ENCODE results near the gene AMIGO2.
A peak's percentile ranks its signal among the peaks of the same experiment; 100 is the strongest.
"Not testable (repeated sequence)": the region's sequence is repeated elsewhere in the genome, so short reads cannot be mapped to it uniquely, and the experiment has no call there.

AMIGO2 gene

GRCh38 chr12:47071241-47071852 is 8.4 kb downstream of the AMIGO2 start:
- no peak for ATAC-seq

DNA sequence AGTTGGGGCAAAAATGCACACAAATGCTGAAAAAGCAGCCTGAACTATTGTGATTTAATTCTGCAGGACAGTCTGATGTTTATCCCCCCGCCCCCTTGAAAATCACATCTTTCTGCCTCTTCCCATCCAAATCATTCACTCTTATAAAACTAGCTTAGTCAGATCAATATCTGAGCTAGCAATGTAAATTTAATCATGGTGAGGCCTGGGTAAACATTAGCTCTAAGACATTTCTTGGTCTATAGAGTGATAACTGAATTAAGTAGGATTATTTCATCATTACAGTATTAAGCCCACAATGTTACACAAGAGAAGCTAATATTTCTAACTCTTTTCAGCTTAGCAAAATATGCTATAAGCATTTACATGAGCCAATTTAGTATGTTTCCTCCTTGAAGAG is 9.4 kb downstream of the AMIGO2 start:
- no peak for ATAC-seq

GRCh38 chr12:47068539-47068938 is 11.2 kb downstream of the AMIGO2 start:
- no peak for ATAC-seq

GRCh38 chr12:47067771-47068431 is 11.9 kb downstream of the AMIGO2 start:
- no peak for ATAC-seq

DNA sequence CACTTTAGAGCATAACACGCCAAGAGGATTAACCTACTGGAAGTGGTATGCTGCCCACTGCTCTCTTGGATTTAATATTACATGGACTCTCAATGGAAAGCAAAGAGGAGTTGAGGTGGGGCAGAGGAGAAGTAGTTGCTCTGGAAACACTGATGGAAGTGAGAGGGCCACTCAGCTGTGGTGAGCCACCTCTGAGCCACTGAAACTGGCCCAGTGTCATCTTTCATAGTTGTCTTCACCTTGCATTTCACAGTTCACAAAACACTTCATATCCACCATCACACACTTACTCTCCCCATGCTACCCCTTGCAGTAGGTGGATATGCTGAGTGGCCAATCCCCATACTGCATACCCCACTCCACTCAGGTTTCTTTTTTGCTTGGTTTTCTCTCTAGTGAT is 12.6 kb downstream of the AMIGO2 start:
- ATAC-seq: peak; percentile 33 to 42

DNA sequence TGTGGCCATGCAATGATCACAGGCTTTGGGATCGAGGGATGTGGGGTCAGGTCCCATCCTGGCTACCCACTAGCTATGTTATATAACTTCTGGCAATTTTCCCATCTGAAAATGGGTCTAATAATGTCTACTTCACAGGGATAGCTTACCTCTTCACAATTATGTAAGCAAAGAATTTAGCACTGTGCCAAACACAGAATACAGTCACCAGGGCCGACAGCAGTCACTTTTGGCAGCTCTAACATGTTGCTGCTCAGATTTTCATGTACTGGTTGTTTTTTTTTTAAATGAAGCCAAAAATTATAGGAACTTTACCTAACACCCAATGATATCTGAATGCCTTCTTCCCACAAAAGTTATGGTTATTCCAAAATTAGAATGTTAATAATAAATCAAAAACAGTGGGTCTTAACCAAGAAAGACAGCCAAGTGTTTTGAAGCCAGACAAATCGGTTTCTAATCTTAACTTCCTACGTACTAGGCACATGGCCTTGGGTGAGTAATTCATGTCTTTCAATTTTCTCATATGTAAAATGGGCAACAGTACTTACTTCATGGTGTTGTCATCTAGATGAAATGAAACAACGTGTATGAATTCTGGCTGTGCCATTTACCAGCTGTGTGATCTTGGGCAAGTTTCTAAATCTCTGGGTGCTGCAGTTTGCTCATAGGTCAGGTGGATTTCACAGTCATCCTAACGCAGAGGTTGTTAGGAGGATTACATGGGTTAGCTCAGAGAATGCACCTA is 13.3 kb downstream of the AMIGO2 start:
- peak; percentile 92 to 93 for ATAC-seq

GRCh38 chr12:47065546-47065945 is 14.2 kb downstream of the AMIGO2 start:
- no peak for ATAC-seq

- ATAC-seq: not testable (repeated sequence)
These were observed 21.1 kb downstream of the AMIGO2 start for GRCh38 chr12:47058640-47059039.

DNA sequence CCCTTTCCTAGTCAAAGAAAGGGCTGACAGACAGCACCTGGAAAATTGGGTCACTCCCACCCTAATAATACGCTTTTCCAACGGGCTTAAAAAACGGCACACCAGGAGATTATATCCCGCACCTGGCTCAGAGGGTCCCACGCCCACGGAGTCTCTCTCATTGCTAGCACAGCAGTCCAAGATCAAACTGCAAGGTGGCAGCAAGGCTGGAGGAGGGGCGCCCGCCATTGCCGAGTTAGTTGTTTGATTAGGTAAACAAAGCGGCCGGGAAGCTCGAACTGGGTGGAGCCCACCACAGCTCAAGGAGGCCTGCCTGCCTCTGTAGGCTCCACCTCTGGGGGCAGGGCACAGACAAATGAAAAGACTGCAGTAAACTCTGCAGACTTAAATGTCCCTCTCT is 22.8 kb downstream of the AMIGO2 start:
- not testable (repeated sequence) for ATAC-seq

DNA sequence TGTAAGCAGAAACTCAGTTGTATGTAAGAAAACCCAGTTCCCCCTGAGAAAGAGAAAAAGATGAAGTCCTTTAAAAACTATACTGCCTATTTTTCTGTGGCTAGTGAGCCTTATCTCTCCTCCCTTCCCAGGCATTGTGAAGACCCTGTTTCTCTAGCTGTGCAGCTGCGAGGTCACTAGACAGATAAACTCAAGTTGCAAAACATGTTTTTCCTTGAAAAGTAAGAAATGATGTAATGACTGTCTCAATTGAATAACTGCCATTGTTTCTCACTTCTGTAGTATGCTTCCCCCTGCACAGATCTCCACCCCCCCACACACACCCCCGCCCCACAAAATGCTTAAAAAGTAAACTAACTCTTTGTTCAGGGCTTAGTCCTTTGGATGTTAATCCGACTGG is 23.9 kb downstream of the AMIGO2 start:
- ATAC-seq: not testable (repeated sequence)

GRCh38 chr12:47054659-47055058 is 25.1 kb downstream of the AMIGO2 start:
- no peak for ATAC-seq

DNA sequence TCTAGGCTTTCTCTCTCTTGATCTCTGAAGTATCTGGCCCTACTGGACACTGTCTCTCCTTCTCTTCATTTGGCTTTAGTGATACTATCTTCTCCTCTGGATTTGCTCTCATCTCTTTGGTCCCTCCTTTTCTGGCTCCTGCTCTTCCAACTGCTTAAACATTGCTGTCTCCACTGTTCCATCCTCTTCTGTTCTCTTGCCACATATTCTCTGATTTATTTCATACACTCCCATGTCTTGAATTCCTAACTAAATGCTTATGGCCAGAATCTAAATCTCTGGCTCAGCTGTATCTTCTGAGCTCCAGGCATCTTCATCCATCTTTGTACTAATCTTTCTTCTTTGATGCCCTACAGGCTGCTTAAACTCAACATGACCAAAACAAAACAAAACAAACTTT is 25.8 kb downstream of the AMIGO2 start:
- ATAC-seq: no peak

GRCh38 chr12:47052274-47052673 is 27.5 kb downstream of the AMIGO2 start:
- no peak for ATAC-seq

GRCh38 chr12:47051291-47051690 is 28.5 kb downstream of the AMIGO2 start:
- ATAC-seq: not testable (repeated sequence)

DNA sequence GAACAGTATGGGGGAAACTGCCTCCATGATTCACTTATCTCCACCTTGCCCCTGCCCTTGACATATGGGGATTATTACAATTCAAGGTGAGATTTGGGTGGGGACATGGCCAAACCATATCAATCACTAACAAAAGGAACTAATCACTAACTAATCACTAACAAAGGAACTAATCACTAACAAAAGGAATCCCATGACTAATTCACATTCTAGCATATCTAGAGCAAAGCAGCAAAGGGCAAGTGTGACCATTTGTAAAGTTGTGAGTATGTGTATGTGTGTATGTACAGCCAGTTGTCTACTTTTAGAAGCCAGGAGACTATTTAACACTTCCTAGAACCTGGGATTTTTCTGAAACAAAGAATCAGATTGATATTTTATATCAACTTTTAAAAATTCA is 31.2 kb downstream of the AMIGO2 start:
- ATAC-seq: no peak

DNA sequence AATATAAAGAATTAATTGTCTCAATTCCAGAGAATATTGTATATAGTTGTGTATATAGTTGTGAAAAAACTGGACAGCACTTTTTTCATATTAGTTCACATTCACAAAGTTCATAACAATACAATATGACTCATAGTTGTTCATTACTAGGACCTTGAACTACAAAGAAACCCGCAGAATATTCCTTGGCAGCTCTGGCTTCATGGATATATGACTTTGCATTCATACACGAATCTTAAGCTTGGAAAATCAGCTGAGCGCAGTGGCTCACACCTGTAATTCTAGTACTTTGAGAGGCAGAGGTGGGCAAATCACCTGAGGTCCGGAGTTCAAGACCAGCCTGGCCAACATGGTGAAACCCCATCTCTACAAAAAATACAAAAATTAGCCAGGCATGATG is 38.4 kb downstream of the AMIGO2 start:
- no peak for ATAC-seq

DNA sequence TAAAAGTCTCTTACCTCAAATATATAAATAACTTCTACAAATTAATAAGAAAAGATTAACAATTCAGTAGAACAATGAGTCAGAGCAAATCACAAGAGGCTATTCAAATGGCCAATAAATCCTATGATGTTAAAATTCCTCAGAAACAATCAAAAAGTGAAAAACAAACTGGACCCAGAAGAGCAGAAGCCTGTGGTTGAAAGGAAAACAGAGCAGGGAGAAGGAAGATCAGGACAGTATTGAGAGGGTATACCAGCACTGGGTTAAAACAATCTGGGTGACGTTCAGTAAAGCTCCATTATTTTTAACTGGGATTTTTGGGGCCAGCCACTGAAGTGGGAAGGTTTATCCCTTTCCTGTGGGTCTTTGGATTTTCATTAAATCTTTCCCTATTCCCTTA is 40.0 kb downstream of the AMIGO2 start:
- no peak for ATAC-seq

GRCh38 chr12:47039079-47039478 is 40.7 kb downstream of the AMIGO2 start:
- no peak for ATAC-seq

- ATAC-seq: no peak
These were observed 41.5 kb downstream of the AMIGO2 start for GRCh38 chr12:47038270-47038748.

- no peak for ATAC-seq
These were observed 44.3 kb downstream of the AMIGO2 start for GRCh38 chr12:47035484-47035883.

DNA sequence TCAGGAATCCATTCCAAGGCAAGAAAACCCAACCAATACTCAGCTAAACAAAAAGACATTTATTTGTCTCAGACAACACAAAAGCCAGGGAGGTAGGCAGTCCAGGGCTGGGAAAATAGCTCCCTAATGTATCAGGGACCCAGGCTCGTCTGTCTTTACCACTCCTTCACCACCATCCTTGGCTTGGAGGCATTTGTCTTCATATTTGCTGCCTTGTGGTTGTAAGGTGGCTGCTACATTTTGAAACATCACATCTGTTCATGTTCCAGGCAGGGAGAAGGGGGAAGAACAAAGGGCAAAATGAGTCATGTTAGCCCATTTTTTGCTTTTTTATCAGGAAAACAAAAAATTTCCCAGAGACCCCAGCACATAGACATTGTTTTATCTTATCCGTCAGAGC is 45.1 kb downstream of the AMIGO2 start:
- ATAC-seq: no peak

- peak; percentile 21 to 52 for ATAC-seq
These were observed 45.8 kb downstream of the AMIGO2 start for GRCh38 chr12:47033789-47034555.

DNA sequence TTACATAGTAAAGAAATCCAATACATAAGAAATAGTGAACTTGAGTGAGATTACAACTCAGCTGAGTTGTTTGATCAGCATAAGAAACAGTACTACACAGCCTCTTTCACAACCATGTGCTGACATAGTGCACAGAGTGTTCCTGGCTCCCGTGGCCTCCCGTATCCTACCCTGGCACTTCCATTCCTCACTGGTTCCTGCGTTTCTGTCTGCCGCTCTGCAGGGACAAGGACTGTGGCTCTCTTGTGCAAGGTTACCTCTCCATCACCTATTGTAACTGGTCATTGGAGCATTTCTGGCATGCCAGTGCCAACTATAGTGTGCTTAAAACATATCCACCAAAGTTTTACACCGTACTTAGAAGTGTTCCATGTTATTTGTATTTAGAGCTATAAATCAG is 46.7 kb downstream of the AMIGO2 start:
- ATAC-seq: peak in 1 of 2 donors; percentile 35
